ENCODE data around the gene HDGFL3. TPM values are rescaled to one million over a fixed set of nuclear protein-coding genes. Genes with fewer than 3 reads are reported as not detected.
A peak's percentile ranks its signal among the peaks of the same experiment; 100 is the strongest.

The HDGFL3 gene
- total and polyA plus RNA-seq, 7 donors, result 2.6 to 10.4 (median 4.8) TPM

DNA sequence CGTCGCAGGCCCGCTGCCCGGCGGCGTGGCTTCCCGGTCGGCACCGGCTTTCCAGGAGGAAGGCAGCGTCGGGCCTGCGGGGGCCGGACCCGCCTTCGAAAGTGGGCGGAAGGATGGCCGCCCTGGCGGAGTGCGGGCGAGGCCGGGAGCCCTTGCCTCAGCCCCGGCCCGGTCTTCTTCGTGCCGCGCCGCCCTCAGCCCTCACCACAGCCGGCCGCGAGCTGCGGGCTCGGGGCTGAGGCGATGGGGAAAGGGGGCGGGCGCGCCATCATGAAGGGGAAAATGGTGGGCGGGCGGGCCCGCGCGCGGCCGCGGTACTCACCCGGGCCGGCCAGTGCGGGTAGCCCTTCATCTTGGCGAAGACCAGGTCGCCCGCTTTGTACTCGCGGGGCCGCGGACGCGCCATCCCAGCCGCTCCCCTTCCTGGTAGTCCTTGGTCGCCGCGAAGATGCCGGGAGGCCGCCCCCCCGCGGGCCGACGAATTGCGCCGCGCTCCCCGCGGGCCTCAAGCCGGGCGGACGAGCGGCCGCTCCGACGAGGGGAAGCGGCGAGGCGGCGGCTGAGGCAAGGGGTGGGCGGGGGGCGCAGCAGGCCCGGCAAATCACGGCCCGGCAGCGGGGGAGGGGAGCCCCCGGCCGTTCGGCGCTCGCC, 489 bp downstream of the HDGFL3 start:
- 0% methylated on average over 23 to 92 of the region's 93 CpGs for WGBS, 3 donors
- TF ChIP-seq, protein P1, sequence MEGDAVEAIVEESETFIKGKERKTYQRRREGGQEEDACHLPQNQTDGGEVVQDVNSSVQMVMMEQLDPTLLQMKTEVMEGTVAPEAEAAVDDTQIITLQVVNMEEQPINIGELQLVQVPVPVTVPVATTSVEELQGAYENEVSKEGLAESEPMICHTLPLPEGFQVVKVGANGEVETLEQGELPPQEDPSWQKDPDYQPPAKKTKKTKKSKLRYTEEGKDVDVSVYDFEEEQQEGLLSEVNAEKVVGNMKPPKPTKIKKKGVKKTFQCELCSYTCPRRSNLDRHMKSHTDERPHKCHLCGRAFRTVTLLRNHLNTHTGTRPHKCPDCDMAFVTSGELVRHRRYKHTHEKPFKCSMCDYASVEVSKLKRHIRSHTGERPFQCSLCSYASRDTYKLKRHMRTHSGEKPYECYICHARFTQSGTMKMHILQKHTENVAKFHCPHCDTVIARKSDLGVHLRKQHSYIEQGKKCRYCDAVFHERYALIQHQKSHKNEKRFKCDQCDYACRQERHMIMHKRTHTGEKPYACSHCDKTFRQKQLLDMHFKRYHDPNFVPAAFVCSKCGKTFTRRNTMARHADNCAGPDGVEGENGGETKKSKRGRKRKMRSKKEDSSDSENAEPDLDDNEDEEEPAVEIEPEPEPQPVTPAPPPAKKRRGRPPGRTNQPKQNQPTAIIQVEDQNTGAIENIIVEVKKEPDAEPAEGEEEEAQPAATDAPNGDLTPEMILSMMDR (IDR thresholded peaks at IDR 0.05), result no peak
- peaks cover 7% of the 10 kb centered on the region for H3K4me1 ChIP-seq

DNA sequence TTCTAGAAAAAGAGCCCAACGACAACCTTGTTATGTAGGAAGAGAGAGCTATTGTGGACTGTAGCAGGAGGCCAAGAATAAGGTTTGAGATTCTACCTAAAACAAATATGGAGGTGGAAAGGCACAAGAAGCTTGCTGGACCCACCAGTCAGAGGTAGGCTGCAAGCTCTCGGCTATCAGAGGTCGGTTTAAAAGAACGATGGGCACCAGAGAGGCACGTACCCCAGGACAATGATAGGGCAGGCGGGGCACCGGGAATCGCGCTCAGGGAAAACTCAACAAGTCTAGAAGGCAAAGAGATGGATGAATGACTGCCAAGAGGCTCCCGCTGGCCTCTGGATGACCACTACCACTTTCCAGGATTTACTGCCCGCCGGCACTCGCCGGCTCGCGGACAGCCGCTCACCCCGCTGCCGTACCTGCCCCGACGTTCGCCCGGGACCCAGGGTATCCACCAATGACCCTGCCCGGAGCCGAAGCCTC, 1.1 kb downstream of the HDGFL3 start:
- H3K9me3 ChIP-seq, result no peaks in the 10 kb centered on the region
- ATAC-seq (peak in 1 of 4 donors; percentile 8), DNase-seq (no peak)
- H3K4me3 ChIP-seq, result peak overlapping the region; percentile 77
- peaks cover 0 to 48% (median 9%) of the 10 kb centered on the region in 3 donors for H3K27me3 ChIP-seq (ENCODE audit: insufficient read depth in 3 of 3, low read length in 2 of 3)
- 3 to 7% (median 5%) methylated on average over 23 to 25 of the region's 25 CpGs for WGBS, 3 donors
- peak overlapping the region; percentile 65 for H3K27ac ChIP-seq
- intact Hi-C loops (cut with DNase I), result loop anchor here in 1 of 2 donors (5.0 kb wide), 1 partner anchor 194 kb away; the partner anchor contains the start of gene C15orf40
- no peaks in the 10 kb centered on the region for H3K36me3 ChIP-seq (ENCODE audit: insufficient read depth in 1 of 2, low read depth in 1 of 2)
- TF ChIP-seq, protein P1 (IDR thresholded peaks at IDR 0.05), result no peak
- H3K4me1 ChIP-seq, result peaks cover 7% of the 10 kb centered on the region

More for the DNA sequence above, 489 bp downstream of the HDGFL3 start:
- H3K27ac ChIP-seq, result peak overlapping the region; percentile 65
- no peaks in the 10 kb centered on the region for H3K36me3 ChIP-seq (ENCODE audit: insufficient read depth in 1 of 2, low read depth in 1 of 2)
- DNase-seq (peak; percentile 47 to 66), ATAC-seq (peak in 3 of 4 donors; percentile 25 to 50 (median 32))
- H3K9me3 ChIP-seq, result no peaks in the 10 kb centered on the region
- intact Hi-C loops (cut with DNase I), result loop anchor here in 1 of 2 donors (5.0 kb wide), 1 partner anchor 195 kb away; the partner anchor contains the start of gene C15orf40
- H3K4me3 ChIP-seq, result peak overlapping the region; percentile 77
- H3K27me3 ChIP-seq (ENCODE audit: insufficient read depth in 3 of 3, low read length in 2 of 3), result peaks cover 0 to 48% (median 9%) of the 10 kb centered on the region in 3 donors

DNA sequence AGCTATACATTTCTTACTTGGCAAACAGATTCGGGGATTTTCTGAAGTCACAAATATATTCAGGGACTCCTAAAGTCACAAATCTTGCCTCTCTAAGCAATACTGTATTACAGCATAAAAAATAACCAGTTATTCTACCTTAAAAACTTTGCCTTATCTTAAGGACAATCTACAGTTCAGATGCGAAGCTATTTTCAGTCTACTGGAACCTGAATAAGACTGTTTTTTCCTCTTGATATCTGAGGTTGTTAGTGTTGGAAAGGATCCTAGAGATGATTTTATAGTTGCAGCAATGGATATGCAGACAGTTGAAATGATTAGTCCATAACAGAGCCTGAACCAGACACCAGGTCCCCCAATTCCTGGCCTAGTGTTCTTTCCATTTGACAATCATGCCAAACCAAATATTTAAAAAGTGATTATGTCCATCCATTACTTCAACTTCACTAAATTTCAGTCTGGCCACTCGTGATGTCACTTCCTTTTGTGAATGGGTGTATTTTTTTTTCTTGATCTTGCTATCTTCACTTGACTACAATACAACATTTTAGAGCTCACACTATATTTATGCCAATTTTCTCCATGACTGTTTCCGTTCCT, 1.8 kb downstream of the HDGFL3 start:
- DNase-seq, result no peak
- Histone ChIP-seq H3K4me1 (peaks cover 7% of the 10 kb centered on the region), H3K4me3 (peak overlapping the region; percentile 77), H3K27me3 (ENCODE audit: insufficient read depth in 3 of 3, low read length in 2 of 3) (peaks cover 0 to 48% (median 9%) of the 10 kb centered on the region in 3 donors), H3K27ac (no peak overlapping the region), H3K36me3 (ENCODE audit: insufficient read depth in 1 of 2, low read depth in 1 of 2) (no peaks in the 10 kb centered on the region), H3K9me3 (no peaks in the 10 kb centered on the region)
- WGBS, 3 donors, result 52 to 56% (median 53%) methylated on average over 4 of the region's 4 CpGs
- TF ChIP-seq, protein P1 (IDR thresholded peaks at IDR 0.05), result no peak
- no peak for ATAC-seq
- intact Hi-C loops (cut with DNase I), result loop anchor here in 1 of 2 donors (5.0 kb wide), 1 partner anchor 194 kb away; the partner anchor contains the start of gene C15orf40

DNA sequence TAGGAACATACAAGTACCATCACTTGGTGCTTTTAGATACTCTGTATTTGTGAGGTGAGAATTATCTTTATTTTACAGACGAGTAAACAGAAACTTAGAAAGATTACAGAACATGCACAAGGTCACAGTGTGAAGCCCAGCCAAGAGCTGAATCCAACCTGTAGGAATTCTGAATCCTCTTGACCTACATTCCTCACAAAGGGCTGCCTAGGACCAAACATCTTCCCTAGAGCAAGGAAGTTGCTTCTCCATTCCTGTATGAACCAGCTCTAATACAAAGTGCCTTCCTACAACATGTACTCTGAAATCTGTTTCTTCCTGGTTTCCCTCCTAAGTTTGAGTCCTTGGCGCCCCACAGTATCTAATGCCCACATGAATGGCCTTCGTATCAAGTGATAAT, 2.9 kb downstream of the HDGFL3 start:
- Histone ChIP-seq H3K4me1 (peaks cover 7% of the 10 kb centered on the region), H3K4me3 (no peak overlapping the region), H3K36me3 (ENCODE audit: insufficient read depth in 1 of 2, low read depth in 1 of 2) (no peaks in the 10 kb centered on the region), H3K9me3 (no peaks in the 10 kb centered on the region), H3K27me3 (ENCODE audit: insufficient read depth in 3 of 3, low read length in 2 of 3) (peaks cover 0 to 41% (median 9%) of the 10 kb centered on the region in 3 donors), H3K27ac (no peak overlapping the region)
- TF ChIP-seq, protein P1 (IDR thresholded peaks at IDR 0.05), result no peak
- intact Hi-C loops (cut with DNase I), result loop anchor here in 1 of 2 donors (5.0 kb wide), 1 partner anchor 192 kb away; the partner anchor contains the start of gene C15orf40
- no peak for DNase-seq
- no peak for ATAC-seq
- 73 to 76% (median 74%) methylated on average over 3 of the region's 3 CpGs for WGBS, 3 donors
